BE2C (cell line): Measurements from ENCODE around the gene GABRP.
A peak's percentile ranks its signal among the peaks of the same experiment; 100 is the strongest.

Experiments used
- DNase-seq: peaks from one replicate; pipeline ENCODE4 v3.0.0-alpha.2; 2020
- H3K27me3 ChIP-seq: fragments of 250-450 bp; sonication (Bioruptor Pico); 2 replicates; pipeline ENCODE4 v1.5.1; 2020; ENCODE audit warnings: mild to moderate bottlenecking
- H3K36me3 ChIP-seq: fragments of 250-450 bp; sonication (Bioruptor Pico); 2 replicates; pipeline ENCODE4 v1.5.1; 2020; ENCODE audit warnings: mild to moderate bottlenecking
- H3K4me1 ChIP-seq: fragments of 250-450 bp; sonication (Bioruptor Pico); 2 replicates; pipeline ENCODE4 v1.5.1; 2020
- H3K4me3 ChIP-seq: 2 replicates; pipeline ENCODE4 v1.5.1; 2011; ENCODE audit warnings: low read depth, low read length
- H3K9me3 ChIP-seq: fragments of 250-450 bp; sonication (Bioruptor Pico); 2 replicates; pipeline ENCODE4 v1.5.1; 2020
- TF ChIP-seq, protein P1 (sequence below): IDR thresholded peaks from 2 replicates; pipeline ENCODE4 v1.5.1; 2012; ENCODE audit warnings: mild to moderate bottlenecking, low read depth, low read length

GABRP gene

DNA sequence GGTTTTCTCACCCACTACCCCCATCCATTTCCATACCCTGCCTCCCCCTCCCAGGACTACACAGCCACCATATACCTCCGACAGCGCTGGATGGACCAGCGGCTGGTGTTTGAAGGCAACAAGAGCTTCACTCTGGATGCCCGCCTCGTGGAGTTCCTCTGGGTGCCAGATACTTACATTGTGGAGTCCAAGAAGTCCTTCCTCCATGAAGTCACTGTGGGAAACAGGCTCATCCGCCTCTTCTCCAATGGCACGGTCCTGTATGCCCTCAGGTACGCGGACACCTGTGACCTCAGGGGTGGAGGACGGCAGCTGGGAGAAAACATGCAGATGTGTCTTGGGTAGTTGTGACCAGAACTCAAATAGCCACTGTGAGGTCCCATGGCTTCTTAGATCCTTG, 11.6 kb downstream of the GABRP start:
- TF ChIP-seq, protein P1, sequence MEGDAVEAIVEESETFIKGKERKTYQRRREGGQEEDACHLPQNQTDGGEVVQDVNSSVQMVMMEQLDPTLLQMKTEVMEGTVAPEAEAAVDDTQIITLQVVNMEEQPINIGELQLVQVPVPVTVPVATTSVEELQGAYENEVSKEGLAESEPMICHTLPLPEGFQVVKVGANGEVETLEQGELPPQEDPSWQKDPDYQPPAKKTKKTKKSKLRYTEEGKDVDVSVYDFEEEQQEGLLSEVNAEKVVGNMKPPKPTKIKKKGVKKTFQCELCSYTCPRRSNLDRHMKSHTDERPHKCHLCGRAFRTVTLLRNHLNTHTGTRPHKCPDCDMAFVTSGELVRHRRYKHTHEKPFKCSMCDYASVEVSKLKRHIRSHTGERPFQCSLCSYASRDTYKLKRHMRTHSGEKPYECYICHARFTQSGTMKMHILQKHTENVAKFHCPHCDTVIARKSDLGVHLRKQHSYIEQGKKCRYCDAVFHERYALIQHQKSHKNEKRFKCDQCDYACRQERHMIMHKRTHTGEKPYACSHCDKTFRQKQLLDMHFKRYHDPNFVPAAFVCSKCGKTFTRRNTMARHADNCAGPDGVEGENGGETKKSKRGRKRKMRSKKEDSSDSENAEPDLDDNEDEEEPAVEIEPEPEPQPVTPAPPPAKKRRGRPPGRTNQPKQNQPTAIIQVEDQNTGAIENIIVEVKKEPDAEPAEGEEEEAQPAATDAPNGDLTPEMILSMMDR, result no peak
- H3K36me3 ChIP-seq, result no peaks in the 10 kb centered on the region
- no peak for DNase-seq
- no peaks in the 10 kb centered on the region for H3K4me1 ChIP-seq
- no peaks in the 10 kb centered on the region; the same call in 1 of the 2 replicates for H3K9me3 ChIP-seq
- H3K4me3 ChIP-seq, result no peak overlapping the region
- no peaks in the 10 kb centered on the region for H3K27me3 ChIP-seq

DNA sequence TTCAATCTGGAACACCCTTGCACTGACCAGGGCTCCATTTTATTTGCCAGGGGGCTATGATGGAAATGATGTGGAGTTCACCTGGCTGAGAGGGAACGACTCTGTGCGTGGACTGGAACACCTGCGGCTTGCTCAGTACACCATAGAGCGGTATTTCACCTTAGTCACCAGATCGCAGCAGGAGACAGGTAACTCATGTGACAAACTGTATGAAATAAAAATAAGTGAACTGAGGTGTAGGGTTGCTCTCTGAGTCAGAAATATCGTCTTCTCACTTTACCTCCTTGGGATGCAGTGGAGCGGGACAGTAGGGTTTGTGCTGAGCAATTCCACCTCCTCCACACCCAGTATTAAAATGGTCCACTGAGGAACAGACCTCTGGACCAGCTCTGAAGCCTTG, 22.1 kb downstream of the GABRP start:
- H3K36me3 ChIP-seq, result no peaks in the 10 kb centered on the region
- no peak for DNase-seq
- no peaks in the 10 kb centered on the region; the same call in 1 of the 2 replicates for H3K27me3 ChIP-seq
- H3K9me3 ChIP-seq, result no peaks in the 10 kb centered on the region
- TF ChIP-seq, protein P1, result no peak
- H3K4me3 ChIP-seq, result no peak overlapping the region
- H3K4me1 ChIP-seq, result no peaks in the 10 kb centered on the region

DNA sequence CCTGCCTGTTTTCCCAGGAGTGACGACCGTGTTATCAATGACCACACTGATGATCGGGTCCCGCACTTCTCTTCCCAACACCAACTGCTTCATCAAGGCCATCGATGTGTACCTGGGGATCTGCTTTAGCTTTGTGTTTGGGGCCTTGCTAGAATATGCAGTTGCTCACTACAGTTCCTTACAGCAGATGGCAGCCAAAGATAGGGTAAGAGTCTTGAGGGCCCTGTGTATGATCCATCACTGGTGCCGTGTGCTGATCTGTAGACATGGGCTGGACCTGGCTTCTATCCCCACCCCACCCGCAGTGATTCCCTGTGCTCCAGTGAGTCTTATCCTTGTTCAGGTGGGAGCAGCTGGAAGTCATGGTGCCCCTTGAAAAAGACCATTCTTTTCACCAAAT, 26.0 kb downstream of the GABRP start:
- no peak overlapping the region for H3K4me3 ChIP-seq
- DNase-seq, result peak; percentile 32
- TF ChIP-seq, protein P1, result peak; percentile 57
- H3K36me3 ChIP-seq, result no peaks in the 10 kb centered on the region
- H3K27me3 ChIP-seq, result no peaks in the 10 kb centered on the region
- no peaks in the 10 kb centered on the region for H3K9me3 ChIP-seq
- no peaks in the 10 kb centered on the region for H3K4me1 ChIP-seq

DNA sequence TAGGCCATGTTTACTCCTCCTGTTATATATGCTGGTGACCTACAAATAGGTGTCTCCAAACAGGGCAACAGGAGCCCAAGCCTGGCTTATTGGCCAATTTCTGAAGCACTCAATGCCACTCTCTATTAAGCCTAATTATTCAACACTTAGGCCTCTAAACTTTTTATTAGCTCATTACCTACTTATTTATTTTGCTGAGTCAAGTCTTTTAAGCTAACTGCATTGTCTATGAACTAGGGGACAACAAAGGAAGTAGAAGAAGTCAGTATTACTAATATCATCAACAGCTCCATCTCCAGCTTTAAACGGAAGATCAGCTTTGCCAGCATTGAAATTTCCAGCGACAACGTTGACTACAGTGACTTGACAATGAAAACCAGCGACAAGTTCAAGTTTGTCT, 28.2 kb downstream of the GABRP start:
- Histone ChIP-seq H3K9me3 (no peaks in the 10 kb centered on the region), H3K4me3 (no peak overlapping the region), H3K36me3 (no peaks in the 10 kb centered on the region), H3K4me1 (no peaks in the 10 kb centered on the region), H3K27me3 (no peaks in the 10 kb centered on the region)
- TF ChIP-seq, protein P1, result no peak
- no peak for DNase-seq

DNA sequence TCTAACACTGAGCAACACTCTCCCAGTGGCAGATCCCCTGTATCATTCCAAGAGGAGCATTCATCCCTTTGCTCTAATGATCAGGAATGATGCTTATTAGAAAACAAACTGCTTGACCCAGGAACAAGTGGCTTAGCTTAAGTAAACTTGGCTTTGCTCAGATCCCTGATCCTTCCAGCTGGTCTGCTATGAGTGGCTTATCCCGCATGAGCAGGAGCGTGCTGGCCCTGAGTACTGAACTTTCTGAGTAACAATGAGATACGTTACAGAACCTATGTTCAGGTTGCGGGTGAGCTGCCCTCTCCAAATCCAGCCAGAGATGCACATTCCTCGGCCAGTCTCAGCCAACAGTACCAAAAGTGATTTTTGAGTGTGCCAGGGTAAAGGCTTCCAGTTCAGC, 29.7 kb downstream of the GABRP start:
- TF ChIP-seq, protein P1, result no peak
- H3K27me3 ChIP-seq, result no peaks in the 10 kb centered on the region
- H3K4me1 ChIP-seq, result no peaks in the 10 kb centered on the region
- H3K9me3 ChIP-seq, result no peaks in the 10 kb centered on the region
- H3K36me3 ChIP-seq, result no peaks in the 10 kb centered on the region
- no peak overlapping the region for H3K4me3 ChIP-seq
- DNase-seq, result no peak

DNA sequence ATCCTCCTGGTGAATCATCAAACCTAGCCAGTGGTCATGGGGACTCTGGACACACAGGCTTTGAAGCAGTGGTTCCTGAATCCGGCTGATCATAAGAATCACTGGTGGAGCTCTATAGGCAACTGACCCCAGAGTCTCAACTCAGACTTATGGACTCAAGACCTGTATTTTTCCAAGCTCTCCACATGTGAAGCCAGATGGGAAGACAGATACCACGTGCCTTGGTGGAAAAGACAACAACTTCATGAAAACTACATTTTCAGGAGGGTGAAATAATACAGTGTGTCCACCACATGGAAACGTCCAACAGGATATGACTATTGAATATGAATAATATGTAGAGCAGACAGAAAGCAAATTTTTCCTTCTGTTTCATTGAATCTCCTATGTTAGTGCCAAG, 33.7 kb downstream of the GABRP start:
- DNase-seq, result no peak
- H3K9me3 ChIP-seq, result no peaks in the 10 kb centered on the region
- H3K4me1 ChIP-seq, result no peaks in the 10 kb centered on the region
- no peaks in the 10 kb centered on the region for H3K27me3 ChIP-seq
- TF ChIP-seq, protein P1, result no peak
- H3K36me3 ChIP-seq, result no peaks in the 10 kb centered on the region
- no peak overlapping the region for H3K4me3 ChIP-seq
